HEK293T (cell line): ENCODE results near the gene LUZP2.

ENCODE experiments used
- CTCF ChIA-PET: fragments of 350-600 bp; formaldehyde crosslinking; extraction: SDS; loops from one replicate; lab custom pipeline; 2021; ENCODE audit warnings: antibody characterized with exemption, inconsistent platforms; lab: Yijun Ruan, JAX
- POLR2A ChIA-PET: fragments of 350-600 bp; formaldehyde crosslinking; extraction: SDS; loops from one replicate; lab custom pipeline; 2020; ENCODE audit warnings: antibody characterized with exemption, inconsistent platforms; lab: Yijun Ruan, JAX
- DNase-seq: peaks from one replicate; pipeline ENCODE4 v3.0.0; 2012; ENCODE audit warnings: mixed read lengths; ENCODE audit errors: extremely low spot score
- ARNT ChIP-seq: fragments of 450-650 bp; IDR thresholded peaks from 2 replicates; pipeline ENCODE4 v1.6.1; 2017; ENCODE audit warnings: mild to moderate bottlenecking
- BHLHE40 ChIP-seq: fragments of 450-650 bp; IDR thresholded peaks from 2 replicates; pipeline ENCODE4 v1.6.1; 2016; ENCODE audit warnings: mild to moderate bottlenecking, moderate library complexity, borderline replicate concordance
- CTBP1 ChIP-seq: fragments of 450-650 bp; IDR thresholded peaks from 2 replicates; pipeline ENCODE4 v1.6.1; 2016; ENCODE audit warnings: borderline replicate concordance
- ELF4 ChIP-seq: fragments of 450-650 bp; IDR thresholded peaks from 2 replicates; pipeline ENCODE4 v1.6.1; 2017; ENCODE audit warnings: antibody characterized with exemption
- FOXA1 ChIP-seq: fragments of 450-650 bp; IDR thresholded peaks from 2 replicates; pipeline ENCODE4 v1.6.1; 2016; ENCODE audit warnings: mild to moderate bottlenecking
- FOXK2 ChIP-seq: fragments of 450-650 bp; IDR thresholded peaks from 2 replicates; pipeline ENCODE4 v1.6.1; 2016; ENCODE audit warnings: mild to moderate bottlenecking
- FOXM1 ChIP-seq: fragments of 450-650 bp; IDR thresholded peaks from 2 replicates; pipeline ENCODE4 v1.6.1; 2017; ENCODE audit warnings: mild to moderate bottlenecking, borderline replicate concordance
- HDGF ChIP-seq: fragments of 450-650 bp; IDR thresholded peaks from 2 replicates; pipeline ENCODE4 v1.6.1; 2017; ENCODE audit warnings: antibody characterized with exemption, borderline replicate concordance
- L3MBTL2 ChIP-seq: fragments of 450-650 bp; conservative IDR thresholded peaks from 2 replicates; pipeline ENCODE4 v1.6.1; 2016; ENCODE audit warnings: mild to moderate bottlenecking
- LEF1 ChIP-seq: fragments of 450-650 bp; IDR thresholded peaks from 2 replicates; pipeline ENCODE4 v1.6.1; 2017; ENCODE audit warnings: mild to moderate bottlenecking, borderline replicate concordance
- NFRKB ChIP-seq: fragments of 450-650 bp; IDR thresholded peaks from 2 replicates; pipeline ENCODE4 v1.6.1; 2016; ENCODE audit warnings: mild to moderate bottlenecking, moderate library complexity
- SP1 ChIP-seq: fragments of 450-650 bp; IDR thresholded peaks from 2 replicates; pipeline ENCODE4 v1.6.1; 2017
- SUZ12 ChIP-seq: fragments of 450-650 bp; IDR thresholded peaks from 2 replicates; pipeline ENCODE4 v1.6.1; 2016; ENCODE audit warnings: mild to moderate bottlenecking
- TARDBP ChIP-seq: fragments of 450-650 bp; IDR thresholded peaks from 2 replicates; pipeline ENCODE4 v1.6.1; 2016
- ZNF384 ChIP-seq: fragments of 450-650 bp; IDR thresholded peaks from 2 replicates; pipeline ENCODE4 v1.6.1; 2016
- TF ChIP-seq, protein P1 (sequence below): fragments of 450-650 bp; IDR thresholded peaks from 2 replicates; pipeline ENCODE4 v1.6.1; 2016

The LUZP2 gene

DNA sequence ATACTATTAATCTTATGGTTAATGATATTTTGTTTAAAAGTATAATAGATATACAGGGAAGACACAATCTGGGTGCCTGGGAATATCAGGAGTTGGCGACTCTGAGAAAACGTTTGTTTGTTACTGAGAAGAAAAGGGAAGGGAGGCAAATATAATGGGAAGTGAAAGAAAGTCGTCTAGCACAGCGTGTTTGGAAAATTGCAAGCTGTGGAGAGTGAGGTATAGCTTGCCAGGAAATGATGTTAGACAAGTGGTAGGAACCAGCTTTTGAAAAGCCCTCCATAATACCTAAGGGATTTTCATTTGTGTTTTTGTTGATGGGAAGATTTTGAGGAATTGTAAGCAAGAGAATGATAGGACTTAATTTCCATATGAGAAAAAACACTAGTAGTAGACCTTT is 322.2 kb downstream of the LUZP2 start:
- POLR2A ChIA-PET: no interaction called here
- CTCF ChIA-PET: no interaction called here
- no peak for DNase-seq
- TF ChIP-seq, protein P1, sequence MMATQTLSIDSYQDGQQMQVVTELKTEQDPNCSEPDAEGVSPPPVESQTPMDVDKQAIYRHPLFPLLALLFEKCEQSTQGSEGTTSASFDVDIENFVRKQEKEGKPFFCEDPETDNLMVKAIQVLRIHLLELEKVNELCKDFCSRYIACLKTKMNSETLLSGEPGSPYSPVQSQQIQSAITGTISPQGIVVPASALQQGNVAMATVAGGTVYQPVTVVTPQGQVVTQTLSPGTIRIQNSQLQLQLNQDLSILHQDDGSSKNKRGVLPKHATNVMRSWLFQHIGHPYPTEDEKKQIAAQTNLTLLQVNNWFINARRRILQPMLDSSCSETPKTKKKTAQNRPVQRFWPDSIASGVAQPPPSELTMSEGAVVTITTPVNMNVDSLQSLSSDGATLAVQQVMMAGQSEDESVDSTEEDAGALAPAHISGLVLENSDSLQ: no peak
- no peak for TF ChIP-seq FOXM1
- TF ChIP-seq L3MBTL2: no peak
- TF ChIP-seq SUZ12: no peak
- TF ChIP-seq SP1: no peak
- TF ChIP-seq FOXK2: no peak
- no peak for TF ChIP-seq LEF1
- no peak for TF ChIP-seq HDGF
- no peak for TF ChIP-seq NFRKB
- TF ChIP-seq BHLHE40: no peak
- no peak for TF ChIP-seq ZNF384
- TF ChIP-seq TARDBP: no peak
- TF ChIP-seq ARNT: no peak
- no peak for TF ChIP-seq FOXA1
- no peak for TF ChIP-seq ELF4
- TF ChIP-seq CTBP1: no peak

DNA sequence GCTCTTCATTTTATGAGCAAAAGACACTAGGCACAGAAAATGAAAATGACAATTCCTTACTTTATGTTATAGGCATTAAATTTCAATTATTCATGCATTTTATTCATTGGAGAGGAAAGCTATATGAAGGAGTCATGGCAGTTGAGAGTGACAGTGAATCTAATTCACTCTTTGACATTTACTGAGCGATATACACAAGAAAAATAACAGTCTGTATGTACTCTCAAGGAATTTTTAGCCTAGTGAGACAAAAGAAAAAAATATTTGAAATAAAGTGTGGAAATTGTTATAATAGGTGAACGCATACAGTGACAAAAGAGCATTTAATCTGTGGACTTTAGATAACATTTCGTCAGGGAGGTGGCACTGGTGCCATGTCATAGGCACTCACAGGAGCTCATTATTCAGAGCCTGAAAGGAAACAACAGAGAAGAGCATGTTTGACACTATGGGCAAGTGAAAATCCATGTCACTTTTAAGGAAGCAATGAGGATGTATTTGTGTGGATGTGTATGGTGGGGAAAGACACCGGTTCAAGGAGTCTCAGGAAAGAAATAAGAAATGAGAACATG is 323.1 kb downstream of the LUZP2 start:
- no peak for TF ChIP-seq BHLHE40
- no peak for TF ChIP-seq LEF1
- no peak for TF ChIP-seq ARNT
- no peak for TF ChIP-seq TARDBP
- no peak for TF ChIP-seq L3MBTL2
- TF ChIP-seq FOXK2: no peak
- no peak for TF ChIP-seq FOXM1
- TF ChIP-seq, protein P1: no peak
- no peak for TF ChIP-seq NFRKB
- POLR2A ChIA-PET: no interaction called here
- no peak for DNase-seq
- CTCF ChIA-PET: no interaction called here

DNA sequence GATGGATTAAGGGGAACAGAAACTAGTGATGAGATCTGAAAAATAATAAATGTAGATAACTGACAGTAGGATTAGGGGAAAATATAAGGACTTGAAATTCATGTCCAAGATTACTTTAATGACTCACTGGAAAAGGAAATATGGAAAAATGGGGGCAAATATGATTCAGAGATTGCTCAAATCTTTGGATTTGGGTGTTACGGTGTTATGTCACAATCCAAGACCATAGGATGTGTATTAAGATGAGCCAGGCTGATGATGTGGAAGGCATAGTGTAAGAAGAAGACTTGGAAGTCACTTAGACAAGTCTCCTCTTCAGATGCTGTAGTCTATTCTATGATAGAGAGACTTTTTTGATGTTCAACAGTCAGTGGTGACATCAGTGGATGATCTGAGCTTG is 323.7 kb downstream of the LUZP2 start:
- TF ChIP-seq FOXA1: no peak
- no peak for TF ChIP-seq ELF4
- TF ChIP-seq ZNF384: no peak
- no peak for TF ChIP-seq SP1
- no peak for TF ChIP-seq FOXM1
- TF ChIP-seq TARDBP: no peak
- TF ChIP-seq CTBP1: no peak
- TF ChIP-seq, protein P1: no peak
- no peak for TF ChIP-seq NFRKB
- TF ChIP-seq BHLHE40: no peak
- no peak for TF ChIP-seq HDGF
- TF ChIP-seq ARNT: no peak
- no peak for TF ChIP-seq FOXK2
- TF ChIP-seq L3MBTL2: no peak
- no peak for TF ChIP-seq SUZ12
- TF ChIP-seq LEF1: no peak
- POLR2A ChIA-PET: no interaction called here
- CTCF ChIA-PET: no interaction called here
- no peak for DNase-seq

DNA sequence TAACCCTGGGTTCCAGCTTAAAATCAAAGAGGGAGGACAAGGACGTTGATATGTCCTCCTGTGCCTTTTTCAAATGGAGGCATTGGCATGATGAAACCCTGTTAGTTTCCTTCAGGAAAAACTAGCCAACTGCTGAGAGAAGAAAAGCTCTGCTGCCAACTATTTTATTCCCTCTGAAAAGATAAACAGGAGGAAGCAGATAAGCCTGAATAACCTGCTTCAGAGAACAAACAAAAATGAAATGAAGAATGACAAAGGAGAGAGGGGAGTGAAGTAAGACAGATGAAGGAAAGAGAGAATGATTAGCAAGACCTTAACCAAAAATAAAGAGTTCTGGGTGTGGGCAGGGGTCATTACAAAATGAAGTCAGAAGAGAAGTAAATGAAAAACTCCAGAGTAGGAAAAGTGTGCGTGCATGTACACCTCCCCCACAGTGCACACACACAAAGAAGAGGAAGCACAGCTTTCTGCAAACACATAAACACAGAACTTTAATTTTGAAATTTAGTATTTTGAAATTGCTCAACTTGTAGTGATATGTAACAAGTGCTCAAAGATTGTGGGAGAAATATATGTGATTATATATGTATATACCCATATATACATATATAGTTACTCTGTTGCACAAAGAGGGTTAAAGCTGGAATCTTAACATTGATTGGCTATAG is 332.2 kb downstream of the LUZP2 start:
- DNase-seq: no peak
- ChIA-PET CTCF (no interaction called here), POLR2A (no interaction called here)
- TF ChIP-seq BHLHE40: no peak
- no peak for TF ChIP-seq FOXK2
- TF ChIP-seq ARNT: no peak
- no peak for TF ChIP-seq FOXM1

DNA sequence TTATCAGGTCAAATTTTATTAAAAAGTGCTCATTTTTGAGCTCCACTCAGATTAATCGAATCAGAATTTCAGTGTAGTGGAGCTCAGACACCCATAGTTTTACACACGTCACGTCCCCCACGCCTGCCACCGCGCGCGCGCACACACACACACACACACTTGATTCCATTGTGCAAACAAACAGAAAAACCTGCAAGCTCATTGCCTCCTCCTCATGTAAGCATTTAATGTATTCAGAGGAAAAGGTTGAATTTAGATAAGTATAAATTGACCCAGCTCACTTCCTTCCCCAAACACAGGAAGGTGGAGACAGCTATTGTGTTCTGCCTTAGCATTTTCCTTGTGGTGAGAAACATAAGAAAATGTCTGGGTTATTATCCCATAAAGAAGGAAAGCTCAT is 336.7 kb downstream of the LUZP2 start:
- CTCF ChIA-PET: no interaction called here
- no peak for DNase-seq
- POLR2A ChIA-PET: no interaction called here
- no peak for TF ChIP-seq ZNF384
- no peak for TF ChIP-seq HDGF
- TF ChIP-seq TARDBP: no peak
- no peak for TF ChIP-seq CTBP1
- TF ChIP-seq, protein P1: no peak
- no peak for TF ChIP-seq NFRKB
- no peak for TF ChIP-seq FOXA1
- no peak for TF ChIP-seq FOXM1
- TF ChIP-seq BHLHE40: no peak
- no peak for TF ChIP-seq L3MBTL2
- no peak for TF ChIP-seq SUZ12
- no peak for TF ChIP-seq LEF1
- no peak for TF ChIP-seq ELF4
- no peak for TF ChIP-seq FOXK2
- TF ChIP-seq ARNT: no peak
- TF ChIP-seq SP1: no peak
